NCI-H774 (cell line): ENCODE results near the gene FBXL3.
"Not testable (repeated sequence)": the region's sequence is repeated elsewhere in the genome, so short reads cannot be mapped to it uniquely, and the experiment has no call there.

Source experiments
- DNase-seq: peaks from one replicate; lab custom pipeline; 2025; lab: John Stamatoyannopoulos, UW

The FBXL3 gene

DNA sequence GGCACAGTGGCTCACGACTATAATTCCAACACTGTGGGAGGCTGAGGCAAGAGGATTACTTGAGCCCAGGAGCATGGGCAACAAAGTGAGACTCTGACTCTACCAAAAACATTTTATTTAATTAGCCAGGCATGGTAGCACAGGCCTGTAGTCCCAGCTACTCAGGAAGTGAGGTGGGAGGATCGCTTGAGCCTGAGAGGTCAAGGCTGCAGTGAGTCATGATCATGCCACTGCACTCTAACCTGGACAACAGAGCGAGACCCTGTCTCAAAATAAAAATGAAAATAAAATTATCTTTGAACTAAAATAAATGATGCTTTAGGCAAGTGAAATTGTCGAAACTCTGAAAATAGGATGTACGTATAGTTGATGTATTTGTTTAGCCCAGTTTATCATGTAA is 43.3 kb downstream of the FBXL3 start:
- no peak for DNase-seq

DNA sequence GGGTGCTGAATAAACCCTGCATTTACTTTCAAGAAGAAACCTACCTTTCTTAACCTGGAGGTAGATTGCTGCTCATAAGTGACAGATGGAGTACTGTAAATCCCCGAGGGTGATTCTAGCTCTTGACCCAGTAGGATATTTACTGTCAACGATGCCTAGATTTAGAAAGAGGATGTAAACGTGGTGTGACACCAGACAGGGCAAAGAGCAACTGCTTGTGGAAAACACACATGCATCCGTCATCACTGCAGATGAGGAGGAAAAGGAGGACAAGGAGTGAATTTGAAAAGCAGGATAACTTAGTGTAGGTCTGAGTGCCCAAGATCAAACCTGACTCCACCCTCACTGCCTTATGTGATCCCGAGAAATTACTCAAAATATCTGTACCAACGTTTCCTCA is 44.9 kb downstream of the FBXL3 start:
- DNase-seq, result no peak

DNA sequence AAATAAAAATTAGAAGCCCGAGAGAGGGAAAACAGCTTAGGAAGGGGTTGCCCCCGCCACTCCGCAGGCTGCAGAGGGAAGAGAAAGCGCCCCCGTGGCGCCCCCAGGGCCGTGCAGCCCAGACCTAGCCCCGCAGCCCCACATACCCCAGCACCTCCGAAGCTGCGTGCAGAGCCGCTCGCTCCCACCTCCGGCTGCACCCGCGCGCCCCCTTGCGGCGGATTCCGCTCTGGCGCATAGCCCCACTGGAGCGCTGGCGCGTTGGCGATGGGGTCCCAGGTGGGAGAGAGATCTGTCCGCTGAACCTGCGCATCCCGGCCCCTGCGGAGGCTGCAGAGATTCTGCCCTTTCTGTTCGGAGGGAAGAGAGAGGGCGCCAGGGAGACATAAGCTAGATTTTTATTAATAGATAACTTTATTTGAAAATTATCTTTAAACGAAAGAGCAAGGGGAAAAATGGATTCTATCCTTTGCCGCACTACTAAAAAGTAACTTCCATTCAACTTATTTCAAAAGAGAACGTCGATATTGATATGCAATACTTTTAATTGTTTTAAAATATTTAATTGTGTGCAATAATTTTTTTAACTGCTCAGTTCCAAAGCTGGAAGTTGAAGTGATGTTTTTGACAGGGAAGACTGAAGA is 46.8 kb downstream of the FBXL3 start:
- DNase-seq, result peak; percentile 42

DNA sequence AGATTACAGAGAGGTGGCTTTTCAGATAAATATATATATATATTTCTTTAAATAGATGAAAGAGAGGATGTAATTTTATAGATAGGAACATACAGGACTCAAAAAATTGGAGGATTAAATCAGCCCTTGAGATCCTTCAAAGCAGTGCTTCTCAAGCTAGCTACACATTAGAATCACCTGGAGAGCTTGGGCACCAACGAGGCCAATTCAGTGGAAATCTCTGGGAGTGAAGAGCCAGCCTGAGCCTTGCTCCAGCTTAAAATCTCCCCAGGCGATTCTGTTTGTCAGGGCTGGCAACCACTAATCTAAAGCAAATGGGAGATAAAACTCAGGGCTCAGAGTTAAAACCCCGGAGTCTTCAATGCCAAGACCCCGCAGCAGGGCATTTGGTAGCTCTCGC is 50.0 kb downstream of the FBXL3 start:
- no peak for DNase-seq

DNA sequence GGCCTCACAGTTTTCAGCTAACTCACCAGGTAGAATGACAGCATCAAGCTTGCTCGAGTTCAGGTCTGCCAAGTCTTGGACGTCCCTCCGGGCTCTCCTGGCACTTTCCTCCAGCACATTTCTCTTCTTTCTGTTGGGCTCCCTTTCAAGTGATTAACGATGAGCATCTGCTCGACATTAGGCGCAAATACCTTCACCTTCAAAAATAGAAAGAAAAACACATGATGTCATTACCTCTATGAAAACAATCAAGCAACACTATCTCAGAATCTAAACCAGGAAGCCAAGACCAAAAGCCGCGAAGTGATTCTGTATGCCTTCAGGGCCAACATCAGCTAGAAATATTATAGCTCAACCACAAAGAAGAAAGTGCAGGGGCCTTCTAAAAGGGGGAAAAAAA is 50.5 kb downstream of the FBXL3 start:
- no peak for DNase-seq

- DNase-seq, result no peak
These were observed 51.1 kb downstream of the FBXL3 start for GRCh38 chr13:76975863-76976262.

DNA sequence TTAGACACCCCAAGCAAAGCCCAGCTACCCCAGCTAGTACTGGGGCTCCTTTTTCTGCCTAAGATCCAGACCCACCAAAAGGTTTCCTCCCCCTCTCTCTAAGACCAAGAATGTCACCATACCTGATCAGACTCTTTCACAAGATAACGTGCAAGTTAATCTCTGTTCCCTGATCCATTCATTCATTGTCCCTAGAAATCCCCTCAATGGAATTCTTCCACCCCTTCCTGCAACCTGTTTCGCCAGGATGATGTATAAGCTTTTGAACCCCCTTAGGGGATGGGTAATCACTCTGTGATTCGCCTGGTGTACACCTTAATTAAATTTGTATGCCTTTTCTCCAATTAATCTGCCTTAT is 52.4 kb downstream of the FBXL3 start:
- DNase-seq, result no peak

- no peak for DNase-seq
These were observed 52.9 kb downstream of the FBXL3 start for GRCh38 chr13:76973920-76974617.

- DNase-seq, result no peak
These were observed 54.8 kb downstream of the FBXL3 start for GRCh38 chr13:76971851-76972829.

DNA sequence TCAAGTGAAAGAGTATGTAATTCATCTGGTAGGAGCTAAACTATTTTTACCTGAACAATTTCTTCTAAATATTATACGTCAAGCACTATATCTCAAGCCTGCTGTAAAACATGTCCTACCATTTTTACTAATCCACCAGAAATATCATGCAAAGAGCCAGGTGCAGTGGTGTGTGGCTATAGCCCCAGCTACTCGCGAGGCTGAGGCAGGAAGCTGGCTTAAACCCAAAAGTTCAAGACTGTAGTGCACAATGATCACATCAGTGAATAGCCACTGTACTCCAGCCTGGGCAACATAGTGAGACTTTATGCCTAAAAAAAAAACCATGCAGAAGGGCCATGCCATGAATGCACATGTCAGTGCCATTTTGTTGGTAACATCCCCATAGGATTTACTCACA is 55.7 kb downstream of the FBXL3 start:
- no peak for DNase-seq

GRCh38 chr13:76969488-76970365 is 57.2 kb downstream of the FBXL3 start:
- no peak for DNase-seq

DNA sequence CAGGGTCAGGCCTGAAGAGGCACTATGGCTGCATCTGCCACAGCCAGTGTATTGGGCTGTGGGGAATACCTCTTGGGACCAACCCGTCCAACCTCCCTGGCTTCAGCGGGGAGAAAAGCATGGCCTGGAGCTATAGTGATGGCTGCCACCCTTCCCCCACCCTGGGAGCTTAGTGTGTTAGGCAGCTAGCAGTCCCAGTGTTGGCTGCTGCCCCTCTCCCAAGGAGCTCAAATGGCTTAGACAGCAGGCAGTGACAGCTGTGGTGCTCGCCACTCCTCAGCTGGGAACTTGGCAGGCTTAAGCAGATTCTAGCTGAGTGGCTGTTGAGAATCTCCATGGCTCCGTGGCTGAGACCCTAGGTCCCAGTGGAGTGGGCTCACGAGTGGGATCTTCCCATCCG is 58.9 kb downstream of the FBXL3 start:
- DNase-seq, result no peak

- no peak for DNase-seq
These were observed 59.9 kb downstream of the FBXL3 start for GRCh38 chr13:76967031-76967430.

DNA sequence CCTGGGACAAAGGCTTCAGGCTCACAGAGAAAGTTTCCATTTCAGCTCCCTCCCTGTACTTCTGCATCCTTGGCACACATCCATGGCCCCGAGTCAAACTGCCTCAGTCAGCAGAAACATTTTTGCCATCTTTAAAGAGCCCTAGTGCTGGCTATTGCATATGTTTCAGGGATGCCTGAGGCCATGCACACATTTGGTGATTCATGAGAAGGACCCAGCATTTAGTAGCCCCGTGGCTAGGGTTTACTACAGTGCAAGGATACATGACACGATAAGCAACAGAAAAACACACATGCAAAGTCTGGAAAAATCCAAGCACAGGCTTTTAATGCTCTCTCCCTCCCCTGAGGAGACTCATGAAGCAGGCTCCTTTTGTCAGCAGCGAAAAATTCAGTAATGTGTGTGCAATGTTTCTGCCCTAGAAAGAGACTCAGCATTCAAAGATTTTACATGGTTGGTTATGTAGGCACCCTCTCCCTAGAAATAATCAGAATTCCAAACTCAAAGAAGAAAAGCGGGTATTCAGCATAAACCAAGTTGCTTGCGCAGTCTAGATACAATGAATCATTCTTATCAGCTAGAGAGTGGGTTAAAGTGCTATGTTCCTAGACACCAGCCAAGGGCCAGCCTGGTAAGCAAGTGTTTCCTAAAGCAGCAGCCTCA is 61.1 kb downstream of the FBXL3 start:
- DNase-seq, result no peak

DNA sequence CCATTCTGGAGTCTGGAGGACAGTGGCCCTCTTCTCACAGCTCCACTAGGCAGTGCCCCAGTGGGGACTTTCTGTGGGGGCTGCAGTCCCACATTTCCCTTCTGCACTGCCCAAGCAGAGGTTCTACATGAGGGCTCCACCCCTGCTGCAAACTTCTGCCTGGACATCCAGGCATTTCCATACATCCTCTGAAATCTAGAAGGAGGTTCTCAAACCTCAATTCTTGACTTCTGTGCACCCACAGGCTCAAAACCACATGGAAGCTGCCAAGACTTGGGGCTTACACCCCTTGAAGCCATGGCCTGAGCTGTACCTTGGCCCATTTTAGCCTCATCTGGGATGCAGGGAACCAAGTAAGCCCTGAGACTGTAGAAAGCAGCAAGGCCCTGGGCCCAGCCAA is 67.2 kb downstream of the FBXL3 start:
- DNase-seq, result not testable (repeated sequence)

DNA sequence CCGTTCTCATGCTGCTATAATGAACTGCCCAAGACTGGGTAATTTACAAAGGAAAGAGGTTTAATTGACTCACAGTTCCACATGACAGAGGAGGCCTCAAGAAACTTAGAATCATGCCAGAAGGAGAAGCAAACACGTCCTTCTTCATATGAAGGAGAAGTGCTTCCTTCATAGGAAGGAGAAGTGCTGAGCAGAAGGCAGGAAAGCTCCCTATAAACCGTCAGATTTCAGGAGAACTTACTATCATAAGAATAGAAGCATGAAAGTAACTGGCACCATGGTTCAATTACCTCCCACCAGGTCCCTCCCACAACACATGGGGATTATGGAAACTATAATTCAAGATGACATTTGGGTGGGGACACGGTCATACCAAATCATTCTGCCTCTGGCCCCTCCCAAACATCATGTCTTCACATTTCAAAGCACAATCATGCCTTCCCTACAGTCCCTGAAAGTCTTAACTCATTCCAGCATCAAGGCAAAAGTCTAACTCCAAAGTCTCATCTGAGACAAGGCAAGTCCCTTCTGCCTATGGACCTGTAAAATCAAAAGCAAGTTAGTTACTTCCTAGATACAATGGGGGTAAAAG is 68.0 kb downstream of the FBXL3 start:
- DNase-seq, result no peak

DNA sequence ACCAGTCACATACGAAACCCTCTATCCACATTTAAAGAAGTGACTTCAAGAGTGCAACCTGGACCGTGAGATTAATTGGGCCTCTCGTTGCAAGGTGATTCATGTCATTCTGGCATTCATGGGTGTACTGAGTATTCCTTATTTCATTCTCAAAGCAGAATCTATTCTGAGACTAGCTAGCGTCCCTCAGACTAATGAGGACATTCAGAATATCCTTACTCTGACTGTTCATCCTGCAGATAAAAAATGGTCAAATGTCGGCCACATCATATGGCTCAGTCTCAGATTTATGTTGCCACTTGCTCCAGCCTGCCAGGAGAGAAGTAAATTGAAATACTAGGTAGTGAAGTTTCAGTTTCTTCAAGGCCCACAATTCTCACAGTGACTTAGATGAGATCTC is 71.3 kb downstream of the FBXL3 start:
- no peak for DNase-seq
